NCI-H82 (cell line): ENCODE data around the gene CASQ1.

Experiments
- DNase-seq: peaks from one replicate; lab custom pipeline; 2025; lab: John Stamatoyannopoulos, UW

The CASQ1 gene

GRCh38 chr1:160189649-160190625, at the start of gene CASQ1:
TSS of gene CASQ1 (plus strand) at chr1:160190575. CDS start at chr1:160190752, 177 bp downstream.
- peak; percentile 32 for DNase-seq

DNA sequence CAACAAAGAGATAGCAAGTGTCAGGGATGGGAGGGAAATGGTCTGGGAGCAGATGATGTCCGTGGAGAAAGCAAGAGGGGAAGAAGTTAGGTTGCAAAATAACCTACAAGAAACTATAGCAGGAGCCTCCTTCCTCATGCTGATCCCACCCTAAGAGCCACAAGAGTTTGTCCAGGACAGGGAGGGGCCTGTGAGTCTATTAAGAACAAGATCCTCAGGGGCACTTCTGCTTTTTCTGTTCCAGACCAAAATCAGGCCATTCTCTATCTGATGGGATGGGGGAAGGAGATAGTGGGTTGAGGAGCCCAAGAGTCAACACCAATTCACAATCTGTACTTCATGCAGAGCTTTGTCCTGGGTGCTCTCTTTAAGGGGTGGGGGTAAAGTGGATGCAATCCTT, 46.7 kb upstream of the CASQ1 start:
- no peak for DNase-seq

DNA sequence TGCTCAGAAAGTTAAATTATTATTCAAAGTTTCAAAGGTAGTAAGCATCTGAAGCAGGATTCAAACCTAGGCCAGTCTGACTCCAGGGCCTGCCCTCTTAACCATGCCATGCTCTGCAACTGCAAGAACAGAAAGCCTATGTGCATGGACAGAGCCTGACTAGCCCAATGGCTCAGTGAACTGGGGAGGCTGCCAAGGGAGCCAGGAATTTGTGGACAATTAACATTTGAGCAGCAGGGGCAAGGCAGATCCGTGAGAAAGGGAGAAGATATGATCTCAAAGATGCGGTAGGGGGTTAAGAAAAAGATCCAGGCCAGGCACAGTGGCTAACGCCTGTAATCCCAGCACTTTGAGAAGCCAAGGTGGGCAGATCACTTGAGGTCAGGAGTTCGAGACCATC, 45.5 kb upstream of the CASQ1 start:
- DNase-seq = no peak

DNA sequence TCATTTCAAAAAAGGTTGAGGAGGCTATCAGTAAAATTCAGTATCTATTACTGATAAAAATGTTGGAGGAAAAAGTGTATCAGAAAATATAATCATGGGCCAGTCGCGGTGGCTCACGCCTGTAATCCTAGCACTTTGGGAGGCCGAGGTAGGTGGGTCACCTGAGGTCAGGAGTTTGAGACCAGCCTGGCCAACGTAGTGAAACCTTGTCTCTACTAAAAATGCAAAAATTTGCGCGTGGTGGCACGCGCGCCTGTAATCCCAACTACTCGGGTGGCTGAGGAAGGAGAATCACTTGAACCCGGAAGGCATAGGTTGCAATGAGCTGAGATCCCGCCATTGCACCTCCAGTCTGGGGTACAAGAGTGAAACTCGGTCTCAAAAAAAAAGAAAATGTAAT, 44.3 kb upstream of the CASQ1 start:
- no peak for DNase-seq

DNA sequence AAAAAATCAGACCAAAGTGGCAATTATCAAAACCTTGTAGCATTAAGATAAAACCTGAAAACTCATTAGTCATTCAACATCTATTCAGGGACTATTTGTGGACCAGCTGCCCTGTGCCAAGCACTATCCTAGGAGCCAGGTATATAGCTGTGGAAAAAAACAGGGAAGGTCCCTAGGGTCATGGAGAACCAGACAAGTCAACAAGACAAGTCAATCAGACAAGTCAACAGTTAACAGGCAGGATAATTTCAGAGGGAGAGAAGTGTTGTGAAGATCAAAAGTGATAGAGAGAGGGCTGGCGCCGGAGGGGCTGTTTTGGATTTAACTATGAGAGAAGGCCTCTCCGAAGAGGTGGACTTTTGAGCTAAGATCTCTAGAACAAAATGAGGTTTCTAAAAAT, 42.3 kb upstream of the CASQ1 start:
- no peak for DNase-seq

DNA sequence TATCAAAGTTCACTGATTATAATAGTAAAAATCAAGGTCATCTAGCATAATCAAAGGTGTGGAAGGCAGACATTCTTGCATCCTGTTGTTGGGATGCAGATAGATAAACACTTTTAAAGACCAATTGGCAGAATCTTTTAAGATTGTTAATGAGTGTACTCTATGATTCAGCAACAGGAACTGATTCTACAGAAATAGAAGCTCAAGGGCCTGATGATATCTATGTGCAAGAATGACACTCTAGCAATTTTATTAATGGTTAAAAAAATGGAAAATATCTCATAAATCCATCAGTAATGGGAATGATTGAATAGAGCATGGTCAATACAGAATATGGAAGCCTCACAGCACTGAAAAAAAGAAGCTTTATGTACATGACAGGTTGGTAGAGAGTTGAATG, 41.1 kb upstream of the CASQ1 start:
- DNase-seq = no peak

- DNase-seq = no peak
These were observed 40.7 kb upstream of the CASQ1 start for GRCh38 chr1:160149716-160150115.

DNA sequence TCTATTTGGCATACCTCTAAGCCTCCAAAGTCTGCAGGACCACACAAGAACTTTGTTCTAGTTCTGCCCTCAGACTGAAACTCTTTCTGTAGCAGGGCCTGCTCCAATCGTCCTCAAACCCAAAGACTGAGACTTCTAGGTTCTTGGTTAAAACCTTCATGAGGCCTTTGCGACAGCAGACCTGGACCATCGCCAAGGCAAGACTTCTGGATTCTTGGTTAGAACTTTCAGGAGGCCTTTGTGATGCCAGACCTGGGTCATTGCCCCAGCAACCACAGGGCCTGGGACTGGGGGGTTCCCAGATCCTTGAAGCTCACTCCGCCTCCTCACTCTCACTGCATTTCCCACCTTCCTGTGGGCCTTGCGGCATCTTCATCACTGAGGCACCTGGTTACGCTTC, 39.1 kb upstream of the CASQ1 start, which contains the start of gene ATP1A4:
TSS of gene ATP1A4 (plus strand) at position 301 of the 400 bp plus-strand sequence. CDS start 438 bp downstream, outside the sequence.
- DNase-seq = no peak

GRCh38 chr1:160154790-160155189, 35.6 kb upstream of the CASQ1 start:
- no peak for DNase-seq

DNA sequence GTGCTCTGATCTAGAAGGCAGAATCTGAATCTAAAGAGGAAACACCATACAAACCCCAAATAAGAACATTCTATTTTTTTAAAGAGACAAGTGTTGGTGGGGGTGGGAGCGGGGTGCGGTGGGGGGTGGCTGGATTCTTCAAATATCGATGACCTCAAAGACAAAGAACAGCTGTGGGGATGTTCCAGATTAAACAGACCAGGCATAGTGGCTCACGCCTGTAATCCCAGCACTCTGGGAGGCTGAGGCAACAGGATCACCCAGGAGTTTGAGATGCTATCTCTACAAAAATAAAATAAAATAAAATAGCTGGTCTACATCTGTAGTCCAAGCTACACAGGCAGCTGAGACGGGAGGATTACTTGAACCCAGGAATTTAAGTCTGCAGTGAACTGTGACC, 34.0 kb upstream of the CASQ1 start:
- no peak for DNase-seq

DNA sequence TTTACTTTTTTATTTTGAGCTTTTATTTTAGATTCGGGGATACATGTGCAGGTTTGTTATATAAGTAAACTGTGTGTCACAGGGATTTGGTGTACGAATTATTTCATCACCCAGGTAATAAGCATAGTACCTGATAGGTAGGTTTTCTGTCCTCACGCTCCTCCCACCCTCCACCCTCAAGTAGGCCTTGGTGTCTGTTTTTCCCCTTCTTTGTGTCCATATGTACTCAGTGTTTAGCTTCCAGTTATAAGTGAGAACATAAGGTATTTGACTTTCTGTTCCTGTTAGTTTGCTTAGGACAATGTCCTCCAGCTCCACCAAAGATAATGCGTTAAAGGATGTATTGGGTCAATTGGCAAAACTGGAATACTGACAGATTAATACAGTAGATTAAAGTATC, 33.2 kb upstream of the CASQ1 start:
- no peak for DNase-seq

DNA sequence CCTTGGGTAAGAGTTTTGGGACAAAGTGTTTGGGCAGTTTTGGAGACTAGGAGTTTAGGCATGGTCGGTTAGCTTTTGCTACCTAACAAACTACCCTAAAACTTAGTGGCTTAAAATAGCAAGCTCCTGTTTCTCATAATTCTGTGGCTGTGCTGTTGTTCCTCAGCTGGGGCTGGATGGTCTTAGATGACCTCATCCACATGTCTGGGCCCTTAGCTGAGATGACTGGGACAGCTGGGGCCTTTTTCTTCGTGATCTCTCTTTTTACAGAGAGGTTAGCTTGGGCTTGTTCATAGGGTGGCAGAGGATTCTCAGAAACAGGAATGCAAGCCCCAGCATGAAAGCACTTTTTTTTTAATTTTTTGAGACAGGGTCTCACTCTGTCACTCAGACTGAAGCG, 32.3 kb upstream of the CASQ1 start:
- DNase-seq = no peak

- no peak for DNase-seq
These were observed 31.8 kb upstream of the CASQ1 start for GRCh38 chr1:160158534-160158933.

- DNase-seq = no peak
These were observed 30.5 kb upstream of the CASQ1 start for GRCh38 chr1:160159846-160160245.

DNA sequence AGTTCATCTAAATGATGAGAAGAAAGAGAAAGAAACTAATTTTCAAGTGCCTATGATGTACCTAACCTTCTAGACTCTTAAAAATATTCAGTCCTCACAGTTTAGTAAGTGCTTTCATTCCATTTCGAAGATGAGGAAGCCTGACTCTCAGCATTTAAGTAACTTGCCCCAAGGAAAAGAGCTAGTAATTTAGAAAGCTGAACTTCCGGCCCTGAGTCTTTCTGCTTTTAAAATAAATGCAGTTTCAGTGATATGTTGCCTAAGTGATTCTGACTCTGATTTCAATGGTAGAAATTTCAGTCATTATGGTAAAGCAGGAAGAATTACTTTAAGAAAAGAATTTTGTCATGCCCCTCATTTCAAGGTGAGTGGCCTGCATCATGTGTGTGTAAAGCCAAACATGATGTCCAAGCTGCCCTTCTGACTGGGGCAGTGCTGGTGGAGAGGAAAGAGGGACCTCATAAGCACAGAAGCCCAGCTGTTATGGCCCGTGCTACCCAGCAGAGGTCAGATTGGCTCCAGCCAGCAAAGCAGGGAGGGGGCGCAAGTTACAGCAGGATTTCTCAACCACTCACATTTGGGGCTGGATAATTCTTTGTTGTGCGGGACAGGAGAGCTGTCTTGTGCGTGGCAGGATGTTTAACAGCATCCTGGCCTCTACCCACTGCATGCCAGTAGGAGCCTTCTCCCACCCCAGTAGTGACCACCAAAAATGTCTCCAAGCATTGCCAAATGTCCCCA, 28.2 kb upstream of the CASQ1 start:
- peak; percentile 47 for DNase-seq

- DNase-seq = no peak
These were observed 27.4 kb upstream of the CASQ1 start for GRCh38 chr1:160162931-160163330.

GRCh38 chr1:160163615-160164014, 26.8 kb upstream of the CASQ1 start:
- DNase-seq = no peak

- DNase-seq = no peak
These were observed 26.3 kb upstream of the CASQ1 start for GRCh38 chr1:160164121-160164520.

GRCh38 chr1:160166166-160166868, 24.1 kb upstream of the CASQ1 start:
- DNase-seq = no peak

- no peak for DNase-seq
These were observed 23.3 kb upstream of the CASQ1 start for GRCh38 chr1:160167056-160167455.

GRCh38 chr1:160167580-160167979, 22.8 kb upstream of the CASQ1 start:
- DNase-seq = peak; percentile 28

GRCh38 chr1:160168016-160168415, 22.4 kb upstream of the CASQ1 start:
- no peak for DNase-seq
